Lower lobe of right lung (tissue), 2 donors: ENCODE data around the gene UBE2A. TPM values are rescaled to one million over a fixed set of nuclear protein-coding genes. Genes with fewer than 3 reads are reported as not detected.

ENCODE experiments used
- ATAC-seq, 2 donors: fragments of 200-7000 bp; cut with Tn5 transposase; one replicate each; pipeline ENCODE4 v1.9.1; 2020 to 2022; ENCODE audit warnings: mild to moderate bottlenecking in 2 of 2, moderate library complexity in 2 of 2
- DNase-seq: peaks from one replicate; pipeline ENCODE4 v3.0.0-alpha.2; 2020
- H3K27ac ChIP-seq: fragments of 200-600 bp; one replicate; pipeline ENCODE4 v1.8.0; 2022
- H3K27me3 ChIP-seq: fragments of 200-600 bp; one replicate; pipeline ENCODE4 v1.8.0; 2022; ENCODE audit warnings: low read depth
- H3K36me3 ChIP-seq: fragments of 200-600 bp; one replicate; pipeline ENCODE4 v1.8.0; 2022; ENCODE audit warnings: mild to moderate bottlenecking
- H3K4me1 ChIP-seq: fragments of 200-600 bp; one replicate; pipeline ENCODE4 v1.8.0; 2022
- H3K4me3 ChIP-seq: fragments of 200-600 bp; one replicate; pipeline ENCODE4 v1.8.0; 2022; ENCODE audit warnings: mild to moderate bottlenecking
- H3K9me3 ChIP-seq: fragments of 200-600 bp; one replicate; pipeline ENCODE4 v1.8.0; 2022
- CTCF ChIP-seq: fragments of 200-600 bp; IDR thresholded peaks from one replicate; pipeline ENCODE4 v1.8.0; 2022; ENCODE audit warnings: antibody characterized with exemption, mild to moderate bottlenecking
- intact Hi-C: fragments of 100-400 bp; cut with DNase I; formaldehyde crosslinking; loops from one replicate; pipeline ENCODE4 v1.11.0; 2022
- total RNA-seq: library from RNA; stranded (reverse); fragmentation: NEBNext Ultra II Directional; extraction: Animal tissue kit (Norgen Biotek cat#: 25700); gene quantifications from one replicate; pipeline ENCODE4 v1.2.1, GENCODE V29; 2021
- donor health status: DM: no; HTN: yes; CAD: no; lungs with severe emphysema.

UBE2A gene
- total RNA-seq, 1 donor from 2014 or later = 50.6 TPM

- peaks cover 3% of the 10 kb centered on the region for H3K36me3 ChIP-seq
- ATAC-seq (no peak), DNase-seq (no peak)
Measured at GRCh38 chrX:119604766-119605463, 30.6 kb downstream of the UBE2A start.

GRCh38 chrX:119605464-119606279 is 31.3 kb downstream of the UBE2A start:
- Histone ChIP-seq H3K36me3 (no peaks in the 10 kb centered on the region), H3K9me3 (no peaks in the 10 kb centered on the region), H3K4me1 (no peaks in the 10 kb centered on the region), H3K4me3 (peak overlapping the region; percentile 70), H3K27ac (peak overlapping the region; percentile 86), H3K27me3 (no peaks in the 10 kb centered on the region)
- no peak for TF ChIP-seq CTCF
- intact Hi-C loops = no loop called here
- DNase-seq = peak; percentile 47
- ATAC-seq = peak; percentile 81

More at GRCh38 chrX:119604766-119605463, 30.6 kb downstream of the UBE2A start:
- no peaks in the 10 kb centered on the region for H3K9me3 ChIP-seq
- no peak overlapping the region for H3K27ac ChIP-seq
- TF ChIP-seq CTCF = no peak
- H3K4me3 ChIP-seq = peak overlapping the region; percentile 70
- intact Hi-C loops = no loop called here
- H3K27me3 ChIP-seq = no peaks in the 10 kb centered on the region
- H3K4me1 ChIP-seq = no peaks in the 10 kb centered on the region

- DNase-seq (peak; percentile 94), ATAC-seq (peak; percentile 97)
- Histone ChIP-seq H3K4me3 (peak within 1 kb of the TSS; percentile 70), H3K9me3 (no peaks in the 10 kb centered on the region), H3K27ac (peak within 1 kb of the TSS; percentile 86), H3K27me3 (no peaks in the 10 kb centered on the region), H3K4me1 (no peaks in the 10 kb centered on the region), H3K36me3 (no peaks in the 10 kb centered on the region)
- TF ChIP-seq CTCF = no peak
- intact Hi-C loops = no loop called here
Measured at GRCh38 chrX:119606280-119607017, 32.1 kb downstream of the UBE2A start, which contains the start of gene NKRF. NKRF (minus strand) TSS chrX:119606424.

GRCh38 chrX:119607018-119607389 is 32.6 kb downstream of the UBE2A start:
- Histone ChIP-seq H3K4me3 (peak overlapping the region; percentile 70), H3K36me3 (no peaks in the 10 kb centered on the region), H3K27ac (peak overlapping the region; percentile 86), H3K27me3 (no peaks in the 10 kb centered on the region), H3K4me1 (no peaks in the 10 kb centered on the region), H3K9me3 (no peaks in the 10 kb centered on the region)
- ATAC-seq (no peak), DNase-seq (no peak)
- TF ChIP-seq CTCF = no peak
- intact Hi-C loops = no loop called here

GRCh38 chrX:119614776-119615175 is 40.4 kb downstream of the UBE2A start:
- DNase-seq (no peak), ATAC-seq (no peak)
- Histone ChIP-seq H3K4me1 (no peaks in the 10 kb centered on the region), H3K9me3 (no peaks in the 10 kb centered on the region), H3K27me3 (no peaks in the 10 kb centered on the region), H3K36me3 (no peaks in the 10 kb centered on the region), H3K27ac (no peak overlapping the region), H3K4me3 (no peak overlapping the region)
- TF ChIP-seq CTCF = no peak
- intact Hi-C loops = no loop called here
